CD4-positive, alpha-beta T cell treated with Interleukin-15 for 1 hour (primary cell): ENCODE data around the gene PALM3.

Experiments used
- DNase-seq: peaks from one replicate; pipeline ENCODE4 v3.0.0-alpha.2; 2020

PALM3 gene

GRCh38 chr19:14061751-14062557 lies at the start of gene PALM3:
TSS of gene PALM3 (minus strand) at chr19:14062076. CDS start at chr19:14061980, 96 bp downstream.
- no peak for DNase-seq

- no peak for DNase-seq
Measured at GRCh38 chr19:14111486-14111885, 49.6 kb upstream of the PALM3 start.

GRCh38 chr19:14110650-14111049 lies 48.8 kb upstream of the PALM3 start:
- no peak for DNase-seq

DNA sequence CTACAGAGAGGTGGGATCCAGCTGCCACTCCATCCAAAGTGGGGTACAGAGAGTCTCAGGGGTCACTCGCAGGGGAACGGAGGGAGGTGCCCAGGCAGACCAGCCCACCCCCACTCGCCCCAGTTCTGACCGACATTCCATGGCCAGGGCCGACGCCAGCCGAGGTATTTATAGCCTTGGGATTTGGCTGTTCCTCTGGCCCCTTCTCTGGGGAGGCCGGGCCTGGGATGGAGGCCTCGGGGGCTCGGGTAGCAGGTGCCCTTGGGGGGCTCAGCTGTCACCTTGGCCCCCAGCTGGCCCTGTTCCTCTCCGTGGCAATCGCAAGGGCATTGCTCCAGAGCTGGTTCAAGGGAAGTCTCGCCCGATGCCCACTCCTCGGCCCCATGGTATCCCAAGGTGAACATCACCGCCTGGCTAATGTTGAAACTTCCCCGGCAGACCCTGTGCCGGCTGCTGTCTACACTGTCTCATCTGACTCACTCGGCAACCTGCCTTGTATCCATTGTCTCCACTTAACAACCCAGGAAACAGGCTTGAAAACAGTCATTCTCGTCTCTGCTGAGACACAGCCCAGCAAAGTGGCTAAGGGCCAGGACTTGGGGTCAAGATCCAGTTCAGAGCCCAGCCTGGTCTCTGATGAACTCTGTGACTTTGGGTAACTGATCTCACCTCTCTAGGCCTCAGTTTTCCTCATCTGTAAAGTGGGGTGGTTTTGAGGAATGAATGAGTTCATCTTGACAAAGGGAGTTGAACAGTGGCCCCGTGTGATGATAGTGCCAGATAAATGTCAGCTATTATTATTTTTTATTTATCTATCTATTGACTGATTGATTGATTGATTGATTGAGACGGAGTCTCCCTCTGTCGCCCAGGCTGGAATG lies 45.9 kb upstream of the PALM3 start:
- DNase-seq = no peak

- no peak for DNase-seq
Measured at GRCh38 chr19:14106840-14107239, 45.0 kb upstream of the PALM3 start.

DNA sequence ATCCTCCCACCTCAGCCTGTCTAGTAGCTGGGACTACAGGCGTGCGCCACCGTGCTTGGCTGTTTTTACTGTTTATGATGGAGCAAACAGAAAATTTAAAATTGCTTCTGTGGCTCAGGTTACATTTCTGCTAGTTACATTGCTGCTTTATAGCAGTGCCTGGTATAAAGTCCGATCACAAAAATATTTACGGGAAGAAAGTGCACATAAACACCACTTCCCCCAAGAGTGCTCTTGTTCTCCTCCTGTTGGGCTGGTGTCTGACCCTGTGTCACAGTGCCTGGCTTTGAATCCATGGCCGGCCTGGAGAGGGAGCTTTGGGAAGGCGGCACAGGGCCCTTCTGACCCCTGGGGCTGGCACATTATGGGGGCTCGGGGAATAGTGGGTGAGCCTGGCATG lies 43.8 kb upstream of the PALM3 start:
- DNase-seq = no peak

DNA sequence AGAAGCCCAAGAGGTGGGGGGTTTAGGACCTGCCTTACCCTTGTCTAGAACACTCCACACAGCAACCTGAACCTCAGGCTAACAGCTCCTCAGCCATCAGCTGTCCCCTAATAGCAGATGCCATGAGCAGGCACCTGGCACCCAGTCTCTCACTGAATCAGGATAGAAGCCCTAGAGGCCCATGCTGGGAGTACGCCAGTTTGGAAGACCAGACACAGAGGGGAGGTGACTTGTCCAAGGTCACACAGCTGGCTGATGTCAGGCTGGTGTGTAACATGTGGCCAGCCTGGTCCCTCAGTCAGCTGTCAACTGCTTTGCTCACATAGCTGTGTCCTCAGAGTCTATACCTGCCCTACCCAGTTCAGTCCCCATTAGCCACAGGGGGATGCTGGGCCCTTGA lies 41.4 kb upstream of the PALM3 start:
- no peak for DNase-seq

GRCh38 chr19:14102756-14103155 lies 40.9 kb upstream of the PALM3 start:
- no peak for DNase-seq

- no peak for DNase-seq
Measured at GRCh38 chr19:14102102-14102696, 40.3 kb upstream of the PALM3 start.

DNA sequence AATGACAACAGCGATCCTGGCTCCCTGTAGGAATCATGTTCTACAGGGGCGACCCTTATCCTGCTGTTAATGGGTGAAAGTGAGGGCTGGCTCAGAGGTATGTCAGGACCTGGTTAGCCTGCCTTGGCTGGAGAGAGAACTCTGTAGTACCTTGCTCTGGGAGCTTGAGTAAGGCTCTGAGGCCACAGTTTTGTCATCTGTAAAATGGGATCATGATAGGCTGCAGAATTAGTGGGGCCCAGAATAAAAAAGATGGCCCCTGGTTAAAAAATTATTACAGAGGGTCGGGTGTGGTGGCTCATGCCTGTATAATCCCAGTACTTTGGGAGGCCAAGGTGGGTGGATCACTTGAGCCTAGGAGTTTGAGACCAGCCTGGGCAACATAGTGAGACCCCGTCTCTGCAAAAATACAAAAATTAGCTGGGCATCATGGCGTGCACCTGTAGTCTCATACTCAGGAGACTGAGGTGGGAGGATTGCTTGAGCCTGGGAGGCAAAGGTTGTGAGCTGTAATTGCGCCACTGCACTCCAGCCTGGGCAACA lies 39.2 kb upstream of the PALM3 start:
- DNase-seq = no peak

DNA sequence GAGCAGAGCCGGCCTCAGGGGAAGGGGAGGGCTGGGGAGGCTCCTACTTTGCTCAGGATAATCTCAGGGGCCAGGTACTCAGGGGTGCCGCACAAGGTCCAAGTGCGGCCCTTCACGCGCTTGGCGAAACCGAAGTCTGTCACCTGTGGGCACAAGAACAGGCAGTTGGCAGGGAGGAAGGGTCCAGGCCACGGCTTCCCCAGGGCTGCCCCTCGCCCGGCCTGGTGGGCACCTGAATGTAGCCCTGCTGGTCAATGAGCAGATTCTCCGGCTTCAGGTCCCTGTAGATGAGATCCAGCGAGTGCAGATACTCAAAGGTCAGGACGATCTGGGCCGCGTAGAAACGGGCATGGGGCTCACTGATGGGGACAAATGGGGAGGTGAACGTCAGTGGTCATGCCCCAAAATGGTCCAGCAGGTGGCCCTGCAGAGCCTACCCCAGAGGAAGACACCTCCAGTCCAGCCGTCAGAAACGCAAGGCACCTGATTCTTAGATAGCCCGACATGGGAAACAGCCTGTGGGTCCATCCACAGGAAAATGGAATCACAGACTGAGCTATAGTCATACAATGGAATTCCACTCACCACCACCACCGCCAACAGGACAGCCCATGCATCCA lies 35.8 kb upstream of the PALM3 start:
- no peak for DNase-seq

- DNase-seq = no peak
Measured at GRCh38 chr19:14096272-14096992, 34.6 kb upstream of the PALM3 start.

DNA sequence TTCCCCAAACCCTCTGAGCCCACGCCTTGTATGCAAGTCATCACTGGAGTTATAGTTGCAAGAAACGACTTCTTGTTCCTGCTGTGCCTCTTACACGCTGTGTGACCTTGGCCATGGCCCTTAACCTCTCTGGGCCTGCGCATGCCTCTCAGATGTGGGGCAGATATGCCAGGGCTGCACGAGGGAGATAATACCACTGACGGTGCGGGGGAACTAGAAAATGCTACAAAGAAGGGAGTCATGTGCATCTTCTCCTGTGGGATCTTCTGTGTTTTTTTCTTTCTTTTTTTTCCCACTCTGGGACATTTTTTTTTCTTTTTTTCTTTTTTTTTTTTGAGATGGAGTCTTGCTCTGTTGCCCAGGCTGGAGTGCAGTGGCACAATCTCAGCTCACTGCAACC lies 33.0 kb upstream of the PALM3 start:
- DNase-seq = no peak

DNA sequence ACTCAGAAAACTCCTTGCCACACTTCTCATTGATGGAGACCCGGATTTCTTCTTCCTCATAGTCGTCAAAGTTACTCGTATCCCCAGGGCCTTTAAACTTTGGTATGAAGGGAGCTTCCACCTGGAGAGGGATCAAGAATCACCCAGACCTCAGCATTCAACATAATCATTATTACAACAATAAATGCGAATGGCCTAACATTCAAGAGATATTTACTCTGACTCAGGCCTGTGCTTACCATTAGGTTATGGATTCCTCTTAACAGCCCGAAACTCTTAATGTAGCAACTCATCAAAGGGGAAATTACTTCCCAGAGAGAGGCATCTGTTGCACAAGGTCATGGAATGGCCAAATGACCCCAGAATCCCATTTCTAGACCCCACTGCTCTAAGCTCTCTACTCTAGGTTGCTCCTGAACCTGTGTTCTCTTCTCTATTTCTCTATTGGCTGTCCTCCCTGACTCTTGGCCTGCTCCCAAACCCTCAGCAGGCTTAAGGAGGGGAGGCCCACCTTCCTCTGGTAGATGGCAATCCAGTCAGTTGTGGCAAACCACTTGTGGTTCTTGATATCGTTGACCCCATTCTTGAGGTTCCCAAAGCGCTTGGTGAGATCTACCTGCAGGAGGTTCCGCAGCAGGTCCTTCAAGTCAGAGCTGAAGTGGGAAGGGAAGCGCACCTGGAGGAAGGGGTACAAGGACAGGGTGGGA lies 31.4 kb upstream of the PALM3 start:
- DNase-seq = no peak

GRCh38 chr19:14091813-14092462 lies 30.1 kb upstream of the PALM3 start:
- DNase-seq = peak; percentile 53

- peak; percentile 69 for DNase-seq
Measured at GRCh38 chr19:14091081-14091812, 29.4 kb upstream of the PALM3 start.

- DNase-seq = peak; percentile 89
Measured at GRCh38 chr19:14090509-14091080, 28.7 kb upstream of the PALM3 start, which contains the start of gene SAMD1. TSS of gene SAMD1 (minus strand) at chr19:14090751.

DNA sequence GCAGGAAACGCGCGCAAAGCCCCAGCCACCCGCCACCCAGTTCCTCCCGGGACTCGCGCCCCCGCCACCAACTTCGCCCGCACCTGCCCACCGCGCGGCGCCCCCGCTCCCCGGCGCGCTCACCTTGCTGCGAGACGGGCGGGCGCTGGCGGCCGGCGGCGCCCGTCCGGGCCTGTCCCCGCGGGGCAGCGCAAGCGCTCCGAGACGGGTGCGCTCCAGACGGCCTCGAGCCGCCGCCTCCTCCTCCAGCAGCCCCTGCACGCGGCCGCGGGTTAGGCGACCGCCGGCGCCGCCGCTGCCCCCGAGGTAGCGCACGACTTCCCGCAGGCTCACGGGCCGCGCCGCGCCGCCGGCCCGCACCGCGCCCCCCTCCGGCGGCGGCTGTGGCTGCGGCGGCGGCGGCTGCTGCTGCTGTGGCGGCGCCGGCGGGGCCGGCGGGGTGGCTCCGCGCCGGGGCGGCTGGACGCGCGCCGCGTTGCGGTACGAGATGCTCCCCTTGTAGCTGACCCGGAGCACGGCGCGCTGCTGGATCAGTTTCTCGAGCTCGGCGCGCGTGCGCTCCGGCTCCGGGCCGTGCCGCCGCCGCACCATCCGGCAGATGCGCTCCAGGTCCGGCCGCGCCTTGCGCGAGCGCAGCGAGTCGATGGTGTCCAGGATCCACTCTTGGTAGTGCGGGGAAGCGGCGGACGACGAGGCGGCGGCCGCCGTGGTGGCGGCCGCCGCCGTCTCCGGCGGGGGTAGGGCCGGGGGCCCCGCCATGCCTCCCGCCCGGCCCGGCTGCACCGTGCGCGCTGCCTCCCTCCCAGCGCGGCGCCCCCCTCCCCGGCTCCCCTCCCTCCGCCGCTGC lies 28.0 kb upstream of the PALM3 start:
- DNase-seq = peak; percentile 39

GRCh38 chr19:14089412-14089661 lies 27.5 kb upstream of the PALM3 start:
- DNase-seq = no peak
